H9 (cell line): Measurements from ENCODE around the gene SDR42E2. TPM values are rescaled to one million over a fixed set of nuclear protein-coding genes. Genes with fewer than 3 reads are reported as not detected.

Experiments
- DNase-seq: peaks from one replicate; pipeline ENCODE4 v3.0.0-alpha.2; 2017
- H2AFZ ChIP-seq: one replicate; pipeline ENCODE4 v1.6.1; 2013; ENCODE audit warnings: mild to moderate bottlenecking, low read length, control low read depth, moderate library complexity
- H2AK5ac ChIP-seq: 2 replicates; pipeline ENCODE4 v1.6.1; 2013; ENCODE audit warnings: low read length, control low read depth, mixed read lengths; ENCODE audit not compliant: insufficient read length
- H2BK120ac ChIP-seq: one replicate; pipeline ENCODE4 v1.6.1; 2013; ENCODE audit warnings: low read depth, mild to moderate bottlenecking, low read length, control low read depth, inconsistent platforms; ENCODE audit not compliant: poor library complexity, severe bottlenecking
- H2BK12ac ChIP-seq: 2 replicates; pipeline ENCODE4 v1.6.1; 2013; ENCODE audit warnings: low read length, control low read depth, mixed read lengths, low read depth; ENCODE audit not compliant: insufficient read length
- H2BK15ac ChIP-seq: 2 replicates; pipeline ENCODE4 v1.6.1; 2013; ENCODE audit warnings: low read depth, low read length, control low read depth
- H2BK20ac ChIP-seq: one replicate; pipeline ENCODE4 v1.6.1; 2013; ENCODE audit warnings: low read depth, mild to moderate bottlenecking, low read length, control low read depth, inconsistent platforms; ENCODE audit not compliant: poor library complexity, severe bottlenecking
- H2BK5ac ChIP-seq: 2 replicates; pipeline ENCODE4 v1.6.1; 2013; ENCODE audit warnings: low read length, control low read depth, mixed read lengths; ENCODE audit not compliant: insufficient read length
- H3K14ac ChIP-seq: 2 replicates; pipeline ENCODE4 v1.6.1; 2013; ENCODE audit warnings: low read length, control low read depth; ENCODE audit not compliant: insufficient read depth
- H3K18ac ChIP-seq: 2 replicates; pipeline ENCODE4 v1.6.1; 2013; ENCODE audit warnings: low read depth, mild to moderate bottlenecking, mixed read lengths, low read length, control low read depth; ENCODE audit not compliant: insufficient read length
- H3K23ac ChIP-seq: 2 replicates; pipeline ENCODE4 v1.6.1; 2013; ENCODE audit warnings: low read length, control low read depth, mixed read lengths, low read depth; ENCODE audit not compliant: insufficient read length
- H3K23me2 ChIP-seq: 2 replicates; pipeline ENCODE4 v1.6.1; 2013; ENCODE audit warnings: low read depth, mild to moderate bottlenecking, mixed read lengths, low read length, control low read depth; ENCODE audit not compliant: insufficient read length, poor library complexity, severe bottlenecking
- H3K27ac ChIP-seq: 2 replicates; pipeline ENCODE4 v1.5.1; 2013; ENCODE audit warnings: low read length, control low read depth, mixed read lengths, low read depth; ENCODE audit not compliant: insufficient read length
- H3K27me3 ChIP-seq: 2 replicates; pipeline ENCODE4 v1.6.1; 2013; ENCODE audit warnings: low read length, control low read depth, inconsistent platforms; ENCODE audit not compliant: insufficient read depth
- H3K4ac ChIP-seq: 2 replicates; pipeline ENCODE4 v1.6.1; 2013; ENCODE audit warnings: low read depth, mild to moderate bottlenecking, control low read depth, inconsistent platforms, low read length, moderate library complexity
- H3K4me1 ChIP-seq: 2 replicates; pipeline ENCODE4 v1.6.1; 2013; ENCODE audit warnings: low read length, control low read depth, inconsistent platforms; ENCODE audit not compliant: insufficient read depth
- H3K4me2 ChIP-seq: 2 replicates; pipeline ENCODE4 v1.6.1; 2013; ENCODE audit warnings: low read length, control low read depth, mixed read lengths; ENCODE audit not compliant: insufficient read length, insufficient read depth
- H3K56ac ChIP-seq: 2 replicates; pipeline ENCODE4 v1.6.1; 2013; ENCODE audit warnings: low read depth, mild to moderate bottlenecking, mixed read lengths, low read length, control low read depth; ENCODE audit not compliant: insufficient read length
- H3K79me1 ChIP-seq: 2 replicates; pipeline ENCODE4 v1.6.1; 2013; ENCODE audit warnings: low read depth, mild to moderate bottlenecking, moderate library complexity, low read length, control low read depth, inconsistent platforms; ENCODE audit not compliant: insufficient read depth, poor library complexity, severe bottlenecking
- H3K79me2 ChIP-seq: 2 replicates; pipeline ENCODE4 v1.6.1; 2013; ENCODE audit warnings: low read length, control low read depth, inconsistent platforms; ENCODE audit not compliant: insufficient read depth
- H3K9ac ChIP-seq: 2 replicates; pipeline ENCODE4 v1.6.1; 2013; ENCODE audit warnings: low read length, control low read depth, mixed read lengths; ENCODE audit not compliant: insufficient read length; ENCODE audit errors: extremely low read depth
- H3K9me3 ChIP-seq: one replicate; pipeline ENCODE4 v1.6.1; 2013; ENCODE audit warnings: low read depth, low read length, inconsistent platforms; ENCODE audit not compliant: control insufficient read depth
- H3T11ph ChIP-seq: one replicate; pipeline ENCODE4 v1.6.1; 2013; ENCODE audit warnings: mild to moderate bottlenecking, low read length, control low read depth, inconsistent platforms
- H4K20me1 ChIP-seq: one replicate; pipeline ENCODE4 v1.6.1; 2013; ENCODE audit not compliant: control insufficient read depth, insufficient read length, insufficient read depth
- H4K5ac ChIP-seq: 2 replicates; pipeline ENCODE4 v1.6.1; 2013; ENCODE audit warnings: low read depth, mild to moderate bottlenecking, mixed read lengths, low read length, control low read depth; ENCODE audit not compliant: insufficient read length
- H4K8ac ChIP-seq: replicated peaks from 2 replicates; pipeline ENCODE4 v1.6.1; 2013; ENCODE audit warnings: low read length, control low read depth, mixed read lengths, low read depth; ENCODE audit not compliant: insufficient read length
- H4K91ac ChIP-seq: 2 replicates; pipeline ENCODE4 v1.6.1; 2013; ENCODE audit warnings: low read depth, mild to moderate bottlenecking, moderate library complexity, mixed read lengths, low read length, control low read depth; ENCODE audit not compliant: insufficient read length
- H3K27ac Mint-ChIP-seq, 3 experiments: 2 replicates in 2 of 3; 3 replicates in 1 of 3; pipeline ENCODE4 v1.8.0; 2020 to 2021; ENCODE audit warnings: mixed read lengths in 3 of 3, mild to moderate bottlenecking in 1 of 3, moderate library complexity in 1 of 3
- H3K27me3 Mint-ChIP-seq: 2 replicates; pipeline ENCODE4 v1.8.0; 2021; ENCODE audit warnings: low read depth, mild to moderate bottlenecking, moderate library complexity, mixed read lengths
- H3K36me3 Mint-ChIP-seq, 3 experiments: 2 replicates in 2 of 3; 3 replicates in 1 of 3; pipeline ENCODE4 v1.8.0; 2020 to 2021; ENCODE audit warnings: low read depth in 3 of 3, mixed read lengths in 3 of 3; ENCODE audit not compliant: insufficient read depth in 1 of 3
- H3K4me1 Mint-ChIP-seq, 2 experiments: 2 replicates each; pipeline ENCODE4 v1.8.0; 2020; ENCODE audit warnings: mixed read lengths in 2 of 2
- H3K4me3 Mint-ChIP-seq, 2 experiments: 2 replicates in 1 of 2; 3 replicates in 1 of 2; pipeline ENCODE4 v1.8.0; 2020 to 2021; ENCODE audit warnings: mild to moderate bottlenecking in 2 of 2, mixed read lengths in 2 of 2, moderate library complexity in 1 of 2
- H3K9me3 Mint-ChIP-seq, 2 experiments: 2 replicates in 1 of 2; 3 replicates in 1 of 2; pipeline ENCODE4 v1.8.0; 2020; ENCODE audit warnings: mild to moderate bottlenecking in 2 of 2, mixed read lengths in 2 of 2, moderate library complexity in 1 of 2
- CTCF ChIP-seq: fragments of 200-600 bp; sonication (generic); conservative IDR thresholded peaks from 3 replicates; pipeline ENCODE4 v1.8.0; 2021; ENCODE audit warnings: antibody characterized with exemption, mild to moderate bottlenecking
- WGBS: extraction: QIAGEN DNeasy Blood & Tissue Kit; methylation state at CpG from one replicate; pipeline ENCODE4 v1.1.7; 2013; ENCODE audit warnings: missing lambda C conversion rate, low lambda C conversion rate, mixed read lengths; ENCODE audit not compliant: insufficient read length; ENCODE audit errors: extremely low coverage; 5-methylcytosine and 5-hydroxymethylcytosine counted together
- total RNA-seq: library from RNA; stranded (reverse); gene quantifications from 2 replicates; pipeline ENCODE4 v1.2.1, GENCODE V29; 2021

The SDR42E2 gene
- total RNA-seq, 1 experiment from 2014 or later = 0.09 TPM

GRCh38 chr16:22220069-22220440 is 57.7 kb downstream of the SDR42E2 start:
- 0 out of 5 replicates have a peak, but pooled peaks cover 0 to 2% of the 10 kb centered on the region in 2 experiments for H3K9me3 Mint-ChIP-seq
- H3K4me1 Mint-ChIP-seq = peaks cover 19 to 20% of the 10 kb centered on the region in 2 experiments
- no peak overlapping the region for H3K4me3 Mint-ChIP-seq
- Histone ChIP-seq H2BK20ac (no peak overlapping the region), H3K9ac (no peak overlapping the region), H2BK5ac (no peak overlapping the region), H2AK5ac (no peak overlapping the region), H3K56ac (no peak overlapping the region), H4K20me1 (no peaks in the 10 kb centered on the region), H3K79me1 (peaks cover 2% of the 10 kb centered on the region), H4K5ac (no peak overlapping the region), H4K8ac (no peak overlapping the region), H3K4ac (no peak overlapping the region), H3K23ac (no peak overlapping the region), H3K27ac (no peak overlapping the region), H2BK15ac (no peak overlapping the region), H3K79me2 (no peaks in the 10 kb centered on the region), H3K4me2 (no peak overlapping the region), H3K9me3 (no peaks in the 10 kb centered on the region), H4K91ac (no peak overlapping the region), H3K14ac (no peak overlapping the region), H3K27me3 (no peaks in the 10 kb centered on the region), H3K18ac (no peak overlapping the region), H2BK12ac (no peak overlapping the region), H2AFZ (no peak overlapping the region), H3T11ph (no peak overlapping the region), H2BK120ac (no peak overlapping the region), H3K4me1 (peaks cover 3% of the 10 kb centered on the region; the same call in 1 of the 2 replicates), H3K23me2 (no peaks in the 10 kb centered on the region)
- DNase-seq = no peak
- WGBS = no CpG with 5 or more reads among the region's 11 CpGs
- peak overlapping the region in 1 of 3 experiments; percentile 58; a peak in 2 of 7 replicates for H3K27ac Mint-ChIP-seq
- no peaks in the 10 kb centered on the region; the same call in 1 of the 2 replicates for H3K27me3 Mint-ChIP-seq
- no peak for TF ChIP-seq CTCF
- H3K36me3 Mint-ChIP-seq = peaks cover 0 to 4% (median 1%) of the 10 kb centered on the region in 3 experiments; a peak in 4 of 7 replicates
